Dedifferentiated amniotic fluid mesenchymal stem cell (primary cell): ENCODE measurements around the gene CCDC7.
"Not testable (repeated sequence)": the region's sequence is repeated elsewhere in the genome, so short reads cannot be mapped to it uniquely, and the experiment has no call there.

Source experiments
- DNase-seq: peaks from one replicate; pipeline ENCODE4 v3.0.0-alpha.2; 2016; ENCODE audit errors: extremely low spot score

Gene CCDC7

DNA sequence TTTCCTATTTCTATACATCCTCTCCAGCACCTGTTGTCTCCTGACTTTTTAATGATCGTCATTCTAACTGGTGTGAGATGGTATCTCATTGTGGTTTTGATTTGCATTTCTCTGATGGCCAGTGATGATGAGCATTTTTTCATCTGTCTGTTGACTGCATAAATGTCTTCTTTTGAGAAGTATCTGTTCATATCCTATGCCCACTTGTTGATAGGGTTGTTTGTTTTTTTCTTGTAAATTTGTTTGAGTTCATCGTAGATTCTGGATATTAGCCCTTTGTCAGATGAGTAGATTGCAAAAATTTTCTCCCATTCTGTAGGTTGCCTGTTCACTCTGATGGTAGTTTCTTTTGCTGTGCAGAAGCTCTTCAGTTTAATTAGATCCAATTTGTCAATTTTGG, 253.7 kb downstream of the CCDC7 start:
- DNase-seq, result not testable (repeated sequence)

DNA sequence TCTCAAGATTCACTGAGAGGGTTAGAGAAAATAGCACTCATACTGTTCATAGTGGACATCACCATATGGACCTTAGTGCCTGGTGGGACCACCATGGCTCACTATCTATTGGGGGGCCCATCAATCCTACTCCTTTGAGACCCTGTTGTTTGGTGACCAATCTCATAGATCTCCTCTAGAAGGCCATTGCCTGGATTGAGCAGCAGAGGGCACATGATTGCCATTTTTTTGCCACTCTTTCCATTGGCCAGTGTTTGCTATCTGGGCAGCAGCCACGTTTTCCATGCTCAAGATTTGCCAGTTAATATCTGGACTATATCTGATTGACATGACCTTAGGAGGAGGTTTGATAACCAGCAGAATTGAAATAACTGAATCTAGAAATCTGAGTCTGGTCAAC, 267.6 kb downstream of the CCDC7 start:
- no peak for DNase-seq

DNA sequence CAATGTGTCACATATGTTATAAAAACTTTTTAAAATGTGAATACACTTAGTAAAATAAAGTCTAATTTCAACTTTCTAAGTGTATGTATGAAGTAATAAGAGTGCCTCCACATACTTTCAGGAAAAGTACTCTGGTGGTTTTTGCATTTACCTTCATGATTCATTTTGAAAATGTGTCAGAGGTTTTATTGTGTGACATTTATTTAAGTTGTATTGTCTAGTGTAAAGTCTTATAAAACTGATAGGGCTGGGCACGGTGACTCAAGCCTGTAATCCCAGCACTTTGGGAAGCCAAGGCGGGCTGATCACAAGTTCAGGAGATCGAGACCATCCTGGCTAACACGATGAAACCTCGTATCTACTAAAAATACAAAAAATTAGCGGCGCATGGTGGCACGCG, 285.6 kb downstream of the CCDC7 start:
- no peak for DNase-seq

DNA sequence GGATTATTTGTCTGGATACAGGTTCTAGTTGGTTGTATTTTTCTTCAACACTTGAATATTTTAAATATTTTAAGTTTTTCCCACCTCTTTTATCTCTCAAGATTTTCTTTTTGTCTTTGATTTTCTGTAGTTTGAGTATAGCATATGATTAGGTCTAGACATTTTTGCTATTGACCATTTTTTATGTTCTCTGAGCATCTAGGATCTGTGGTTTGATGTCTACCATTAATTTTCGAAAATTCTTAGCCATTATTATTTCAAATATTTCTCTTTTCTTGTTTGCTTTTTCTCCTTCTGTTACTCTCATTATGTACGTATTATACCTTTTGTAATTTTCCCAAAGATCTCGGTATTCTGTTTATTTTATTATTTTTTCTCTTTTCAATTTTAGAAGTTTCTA, 293.0 kb downstream of the CCDC7 start:
- no peak for DNase-seq

DNA sequence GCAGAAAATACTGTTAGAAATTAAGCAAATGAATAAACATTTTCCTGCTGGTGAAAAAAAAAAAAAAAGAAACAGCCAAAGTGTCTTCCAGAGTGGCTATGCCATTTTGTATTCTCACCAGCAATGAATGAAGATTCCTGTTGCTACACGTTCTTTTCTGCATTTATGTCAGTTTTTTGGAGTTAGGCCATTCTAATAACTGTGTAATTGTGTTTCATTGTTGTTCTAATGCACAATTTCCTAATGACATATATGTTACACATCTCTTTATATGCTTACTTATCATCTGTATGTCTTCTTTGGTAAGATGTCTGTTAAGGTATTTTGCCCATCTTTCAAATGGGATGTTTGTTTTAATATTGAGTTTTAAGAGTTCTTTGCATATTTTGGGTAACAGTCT, 298.4 kb downstream of the CCDC7 start:
- DNase-seq, result no peak

DNA sequence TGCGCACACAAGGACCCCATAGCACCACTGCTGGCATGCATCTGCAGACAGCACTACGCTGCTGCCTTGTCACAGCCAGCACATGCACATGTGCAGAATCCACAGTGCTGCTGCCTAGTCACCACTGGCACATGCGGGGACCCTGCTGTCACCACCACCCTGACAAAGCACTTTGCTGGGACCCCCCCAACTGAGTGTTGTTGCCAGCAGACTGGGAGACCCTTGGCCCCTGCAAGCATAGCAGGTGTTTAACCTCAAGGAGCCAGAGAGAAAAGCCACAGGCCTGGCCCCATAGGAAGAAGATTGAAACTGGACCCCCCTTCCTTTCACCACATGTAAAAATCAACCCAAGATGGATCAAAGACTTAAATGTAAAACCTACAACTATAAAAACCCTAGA, 300.9 kb downstream of the CCDC7 start:
- DNase-seq, result no peak

DNA sequence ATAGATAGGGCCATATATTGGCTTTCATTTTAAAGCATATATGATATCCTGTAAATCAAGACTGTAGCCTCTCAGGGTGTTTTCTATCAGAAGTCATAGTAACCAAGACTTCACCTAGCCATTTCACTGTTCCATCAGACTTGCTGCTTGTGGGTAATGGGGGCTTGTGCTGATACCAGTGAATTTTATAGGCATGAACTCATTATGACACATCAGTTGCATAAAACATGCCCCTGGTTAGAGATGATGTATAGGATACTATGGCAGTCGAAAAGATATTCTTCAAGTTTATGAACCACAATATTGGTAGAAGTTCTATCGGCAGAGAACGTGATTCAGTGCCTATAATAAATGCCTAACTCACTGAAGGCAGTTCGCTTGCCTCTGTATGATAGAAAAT, 305.6 kb downstream of the CCDC7 start:
- DNase-seq, result no peak

DNA sequence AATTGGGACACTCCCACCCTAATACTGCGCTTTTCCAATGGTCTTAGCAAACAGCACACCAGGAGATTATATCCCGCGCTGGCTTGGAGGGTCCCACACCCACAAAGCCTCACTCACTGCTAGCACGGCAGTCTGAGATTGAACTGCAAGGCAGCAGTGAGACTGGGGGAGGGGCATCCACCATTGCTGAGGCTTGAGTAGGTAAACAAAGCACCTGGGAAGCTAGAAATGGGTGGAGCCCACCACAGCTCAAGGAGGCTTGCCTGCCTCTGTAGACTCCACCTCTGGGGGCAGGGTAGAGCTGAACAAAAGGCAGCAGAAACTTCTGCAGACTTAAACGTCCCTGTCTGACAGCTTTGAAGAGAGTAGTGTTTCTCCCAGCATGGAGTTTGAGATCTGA, 309.0 kb downstream of the CCDC7 start:
- DNase-seq, result not testable (repeated sequence)

DNA sequence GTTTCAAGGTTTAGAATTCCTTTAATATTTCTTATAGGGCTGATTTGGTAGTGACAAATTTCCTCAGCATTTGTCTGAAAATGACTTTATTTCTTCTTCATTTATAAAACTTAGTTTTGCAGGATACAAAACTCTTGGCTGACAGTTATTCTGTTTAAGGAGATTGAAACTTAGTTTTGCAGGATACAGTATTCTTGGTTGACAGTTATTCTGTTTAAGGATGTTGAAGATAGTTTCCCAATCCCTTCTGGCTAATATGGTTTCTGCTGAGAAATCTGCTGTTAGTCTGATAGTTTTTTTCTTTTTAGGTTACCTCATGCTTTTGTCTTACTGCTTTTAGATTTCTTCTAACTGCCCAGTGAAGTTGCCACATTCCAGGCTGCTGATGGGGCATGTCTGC, 325.3 kb downstream of the CCDC7 start:
- DNase-seq, result no peak

DNA sequence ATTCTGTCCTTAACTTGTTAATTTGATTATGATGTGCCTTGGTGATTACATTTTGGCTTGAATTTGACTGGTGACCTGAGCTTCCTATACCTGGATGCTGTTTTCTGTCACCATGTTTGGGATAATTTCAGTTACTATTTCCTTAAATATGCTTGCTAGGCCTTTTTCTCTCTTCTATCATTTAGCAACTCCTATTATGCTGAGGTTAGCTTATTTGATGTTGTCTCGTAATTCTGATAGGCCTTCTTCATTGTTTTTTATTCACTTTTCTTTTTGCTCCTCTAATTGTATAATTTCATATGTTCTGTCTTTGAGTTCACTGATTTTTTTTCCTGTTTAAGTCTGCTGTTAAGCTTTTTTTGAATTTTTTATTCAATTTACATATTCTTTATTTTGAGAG, 327.2 kb downstream of the CCDC7 start:
- no peak for DNase-seq

DNA sequence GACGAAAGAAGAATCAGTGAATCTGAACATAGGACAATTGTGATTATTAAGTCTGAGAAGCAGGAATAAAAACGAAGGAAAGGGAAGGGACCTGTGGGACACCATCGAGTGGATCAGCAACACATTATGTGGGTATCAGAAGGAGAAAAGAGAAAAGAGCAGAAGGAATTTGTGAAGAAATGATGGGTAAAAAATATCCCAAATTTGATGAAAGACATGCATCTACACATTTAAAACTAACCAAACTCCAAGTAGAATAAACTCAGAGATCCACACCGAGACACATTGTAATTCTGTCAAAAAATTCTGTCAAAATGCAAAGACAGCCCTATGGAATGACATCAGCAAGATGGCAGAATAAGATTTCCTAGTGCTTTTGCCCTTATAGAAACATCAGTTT, 341.0 kb downstream of the CCDC7 start:
- no peak for DNase-seq

DNA sequence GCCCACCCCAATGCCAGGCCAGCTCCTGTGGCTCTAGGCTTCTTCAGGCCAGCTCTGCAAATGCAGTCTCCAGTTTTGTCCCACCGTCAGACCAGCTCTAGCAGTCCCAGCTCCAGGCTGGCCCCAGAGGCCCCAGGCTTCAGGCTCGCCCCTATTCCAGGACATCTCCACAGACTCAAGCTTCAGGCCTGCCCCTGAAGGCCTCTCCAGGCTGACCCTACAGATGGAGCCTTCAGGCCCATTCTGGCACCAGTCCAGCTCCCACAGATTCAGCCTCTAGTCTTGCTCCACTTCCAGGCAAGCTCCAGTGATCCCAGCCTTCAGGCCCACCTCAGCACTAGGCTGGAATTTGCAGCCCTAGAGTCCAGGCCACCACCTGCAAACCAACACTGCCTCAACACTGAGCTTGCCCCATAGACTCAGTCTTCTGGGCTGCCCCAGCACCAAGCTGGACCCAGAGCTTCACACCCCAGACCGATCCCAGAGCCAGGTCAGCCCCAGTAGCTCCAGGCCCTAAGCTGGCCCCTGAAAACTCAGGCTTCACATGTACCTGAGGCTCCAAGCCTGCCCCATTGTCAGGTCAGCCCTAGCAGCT, 341.8 kb downstream of the CCDC7 start:
- no peak for DNase-seq

DNA sequence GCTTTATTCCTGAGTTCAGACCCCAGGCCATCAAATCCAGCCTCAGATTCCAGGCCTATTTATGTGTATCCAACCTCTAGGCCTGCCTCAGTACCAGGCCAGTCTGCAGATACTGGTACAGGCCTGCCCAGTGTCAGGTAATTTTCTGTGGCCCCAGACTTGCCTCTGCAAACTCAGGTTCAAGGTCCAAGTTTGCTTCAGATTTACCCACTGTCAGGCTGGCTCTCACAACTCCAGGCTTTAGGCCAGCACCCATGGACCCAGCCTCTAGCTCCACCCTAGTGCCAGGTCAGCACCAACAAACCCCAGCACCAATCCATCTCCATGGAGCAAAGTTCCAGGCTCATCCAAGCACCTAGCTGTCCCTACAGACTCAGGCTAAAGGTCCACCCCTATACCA, 342.4 kb downstream of the CCDC7 start:
- no peak for DNase-seq

DNA sequence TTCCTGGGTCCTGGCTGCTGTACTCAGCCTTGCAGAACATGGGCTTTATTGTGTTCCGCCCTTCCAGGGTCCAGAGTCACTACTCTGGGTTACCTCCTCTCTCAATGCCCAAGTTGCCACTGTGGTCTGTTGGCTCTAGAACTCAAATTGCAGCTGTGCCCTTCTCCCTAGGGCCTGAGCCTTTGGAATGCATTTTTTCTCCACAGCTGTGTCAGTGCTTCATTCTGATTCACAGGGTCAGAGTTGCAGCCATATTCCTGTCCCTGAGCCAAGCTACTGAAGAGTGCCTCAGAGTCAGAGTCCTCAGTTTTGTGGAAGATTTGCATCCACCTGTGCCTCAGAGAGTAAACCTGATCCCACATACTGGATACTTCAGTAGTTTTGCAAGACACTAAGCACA, 344.5 kb downstream of the CCDC7 start:
- DNase-seq, result no peak

DNA sequence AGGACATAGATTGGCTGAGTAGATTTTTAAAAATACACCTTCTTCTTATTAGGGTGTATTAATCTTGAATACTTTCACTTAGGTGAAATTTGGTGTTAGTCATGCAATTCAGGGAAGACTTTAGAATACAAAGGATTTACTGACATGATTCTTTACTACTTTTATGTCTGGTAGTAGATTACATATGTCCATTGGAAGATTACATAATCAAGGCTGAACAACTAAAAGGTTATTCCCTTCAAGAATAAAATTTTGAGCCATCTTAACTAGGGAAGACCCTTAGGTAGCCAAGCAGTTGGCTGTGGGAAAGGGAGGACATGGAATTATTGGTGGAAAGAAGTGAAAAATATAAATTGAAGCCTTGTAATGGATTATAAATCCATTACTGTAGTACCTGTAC, 347.1 kb downstream of the CCDC7 start:
- DNase-seq, result no peak

DNA sequence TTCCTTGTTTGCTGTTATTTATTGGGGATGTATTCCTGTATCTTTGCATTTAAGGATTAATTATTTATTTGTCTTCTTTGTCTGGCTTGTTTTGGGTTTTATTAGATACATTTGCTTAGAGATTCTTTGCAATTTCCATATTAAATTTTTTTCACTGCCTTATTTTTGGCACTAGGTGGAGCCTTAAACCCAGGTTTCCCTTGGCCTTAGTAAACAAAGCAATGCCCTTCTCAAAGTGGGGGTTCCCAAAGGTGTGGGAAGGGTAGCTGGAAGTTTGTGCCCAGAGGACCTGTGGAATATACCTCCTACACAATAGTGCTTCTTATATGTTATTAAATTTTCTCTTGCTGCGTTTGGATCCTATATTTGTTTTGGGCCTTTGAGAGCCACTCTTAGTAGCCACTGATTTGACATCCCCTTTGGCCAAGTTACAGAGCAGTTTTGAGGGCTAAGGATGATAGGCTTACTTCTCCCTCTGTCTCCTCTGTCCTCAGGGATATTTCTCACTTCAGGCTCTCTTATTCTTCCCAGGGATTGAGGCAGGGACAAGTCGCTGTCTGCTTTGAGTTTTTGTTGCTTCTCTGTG, 349.8 kb downstream of the CCDC7 start:
- peak; percentile 43 for DNase-seq

DNA sequence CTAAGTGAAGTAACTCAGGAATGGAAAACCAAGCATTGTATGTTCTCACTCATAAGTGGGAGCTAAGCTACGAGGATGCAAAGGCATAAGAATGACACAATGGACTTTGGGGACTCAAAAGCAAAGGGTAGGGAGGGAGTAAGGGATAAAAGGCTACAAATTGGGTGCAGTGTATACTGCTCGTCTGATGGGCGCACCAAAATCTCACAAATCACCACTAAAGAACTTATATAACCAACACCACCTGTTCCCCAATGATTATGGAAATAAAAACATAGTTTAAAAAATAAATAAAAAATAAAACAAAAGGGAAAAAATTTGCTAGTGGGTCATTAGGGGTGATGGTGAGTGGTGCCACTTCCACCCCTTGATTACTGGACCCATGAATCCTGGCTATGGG, 351.5 kb downstream of the CCDC7 start:
- not testable (repeated sequence) for DNase-seq

DNA sequence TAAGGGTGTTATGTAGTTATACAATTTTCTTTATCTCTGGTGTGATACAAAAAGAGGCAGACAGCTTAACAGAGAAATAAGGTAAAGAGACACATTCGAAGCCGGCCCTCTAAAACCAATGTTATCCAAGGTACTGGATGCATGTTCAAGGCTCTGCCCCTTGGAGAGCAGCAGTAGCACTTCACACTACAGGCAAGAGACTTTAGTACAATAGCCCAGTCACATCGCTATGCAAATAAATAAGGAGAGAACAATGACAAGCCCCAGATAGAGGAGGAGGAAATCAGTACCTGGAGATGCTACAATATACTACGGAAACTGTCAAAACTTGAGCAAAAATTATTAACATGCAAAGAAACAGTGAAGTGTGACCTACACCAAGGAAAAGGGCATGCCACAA, 401.0 kb downstream of the CCDC7 start:
- no peak for DNase-seq

DNA sequence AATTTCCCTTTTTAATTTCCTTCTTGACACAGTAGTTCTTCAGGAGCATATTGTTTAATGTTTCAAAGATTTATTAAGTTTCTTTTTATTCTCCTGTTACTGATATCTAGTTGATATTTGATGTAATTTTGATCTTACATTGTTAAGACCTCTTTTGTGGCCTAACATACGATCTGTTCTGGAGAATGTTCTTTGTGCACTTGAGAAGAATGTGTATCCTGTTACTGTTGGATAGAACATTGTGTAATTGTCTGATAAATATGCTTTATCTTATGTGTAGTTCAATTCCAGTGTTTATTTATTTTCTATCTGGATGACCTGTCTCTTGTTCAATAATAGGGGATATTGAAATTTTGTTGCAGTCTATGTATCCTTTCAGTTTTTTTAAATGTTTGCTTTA, 405.4 kb downstream of the CCDC7 start:
- no peak for DNase-seq

DNA sequence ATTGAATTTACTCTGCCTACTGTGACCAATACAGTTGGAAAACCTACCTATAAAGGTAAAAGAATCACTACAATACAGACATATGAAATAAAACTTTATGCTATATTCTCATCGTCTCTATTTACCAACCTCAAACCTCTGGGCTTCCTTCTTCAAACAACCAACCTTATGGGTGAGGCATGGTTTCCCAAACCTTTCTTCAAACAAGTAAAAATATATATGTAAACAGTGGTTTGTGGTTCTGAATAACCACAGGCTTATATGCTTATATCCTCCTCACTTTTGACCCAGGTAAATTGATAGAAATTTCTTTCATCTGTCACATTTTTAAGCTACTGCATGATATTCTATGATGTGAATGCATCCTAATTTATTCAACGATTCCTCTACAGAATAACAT, 408.5 kb downstream of the CCDC7 start:
- no peak for DNase-seq

DNA sequence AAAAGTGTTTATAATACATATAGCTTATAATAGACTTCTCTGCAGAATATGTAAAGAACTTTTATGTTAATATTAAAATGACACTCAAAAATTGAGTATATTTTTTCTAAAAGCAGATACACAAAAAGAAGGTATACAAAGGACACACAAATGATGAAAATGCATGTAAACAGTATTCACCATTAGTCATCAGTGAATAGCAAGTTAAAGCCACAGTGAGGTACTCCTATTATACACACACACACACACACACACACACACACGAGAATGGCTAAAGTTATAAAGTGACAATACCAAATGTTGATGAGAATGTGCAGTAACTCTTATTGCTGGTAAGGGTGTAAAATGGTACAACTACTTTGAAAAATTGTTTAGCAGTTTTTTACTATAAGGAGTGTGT, 419.2 kb downstream of the CCDC7 start:
- DNase-seq, result no peak

DNA sequence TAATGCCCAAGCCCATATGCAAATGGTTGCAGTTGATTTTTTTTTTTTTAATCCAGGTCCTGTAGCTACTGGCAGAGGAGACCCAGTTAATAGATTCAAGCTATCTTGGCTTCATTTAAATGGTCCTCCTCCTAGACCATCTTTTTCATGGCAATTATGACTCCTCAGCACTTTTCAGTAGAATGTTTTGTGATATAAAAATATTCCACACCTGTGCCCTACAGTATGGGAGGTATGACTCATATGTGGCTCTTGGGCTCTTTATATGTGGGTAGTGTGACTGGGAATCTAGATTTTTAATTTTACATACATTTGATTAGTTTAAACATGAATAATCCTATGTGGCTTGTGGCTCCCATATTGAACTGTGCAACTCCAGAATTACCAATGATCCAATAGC, 432.0 kb downstream of the CCDC7 start:
- no peak for DNase-seq

DNA sequence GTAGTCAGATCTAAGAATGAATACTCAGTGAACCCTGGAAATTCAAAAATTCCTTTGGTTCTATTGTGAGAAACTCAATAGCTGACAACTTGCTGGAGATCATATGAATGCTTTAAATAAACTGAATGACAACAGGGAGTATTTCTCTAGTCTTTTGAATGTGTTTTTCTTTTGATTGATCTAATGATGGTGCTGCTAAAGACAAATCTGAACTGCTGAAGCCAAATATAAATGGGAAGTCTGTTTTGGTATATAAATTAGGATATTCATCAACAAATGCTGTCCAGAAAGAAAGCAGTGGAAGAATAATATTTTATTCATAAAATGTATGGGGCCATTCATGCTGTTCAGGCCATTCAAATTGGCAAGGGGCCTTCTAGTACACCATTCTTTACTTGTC, 432.7 kb downstream of the CCDC7 start:
- DNase-seq, result no peak

DNA sequence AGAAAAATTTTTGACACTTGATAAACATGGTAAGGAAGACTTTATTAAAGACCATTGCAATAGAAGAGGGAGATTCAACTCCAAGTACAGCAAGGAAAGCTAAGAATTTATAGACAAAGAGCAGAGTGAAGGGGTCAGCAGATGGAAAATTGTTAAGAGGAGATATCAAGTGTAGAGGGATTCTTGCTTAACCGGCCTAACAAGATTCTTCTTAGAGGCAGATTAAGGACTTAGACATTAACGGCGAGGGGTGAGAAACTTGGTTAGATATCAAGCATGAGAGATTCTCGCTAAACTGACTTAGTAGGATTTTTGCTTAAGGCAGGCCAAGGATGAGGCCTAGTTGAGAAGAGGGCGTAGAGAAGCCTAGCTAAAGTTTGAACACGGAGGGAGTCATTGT, 436.1 kb downstream of the CCDC7 start:
- DNase-seq, result no peak
